ENCODE measurements around the gene PFKFB3.

PFKFB3 gene

GRCh38 chr10:6299234-6299633 lies 96.5 kb downstream of the PFKFB3 start:
- no peak for TF ChIP-seq CTCF (IDR thresholded peaks at IDR 0.05; ENCODE audit: low read length, missing control alignments)
- DNase-seq (ENCODE audit: low read depth), result no peak
- no peak overlapping the region for H3K4me3 ChIP-seq (replicated peaks; ENCODE audit: low read depth, low read length)

- no peak overlapping the region for H3K4me3 ChIP-seq (replicated peaks; ENCODE audit: low read depth, low read length)
- TF ChIP-seq CTCF (IDR thresholded peaks at IDR 0.05; ENCODE audit: low read length, missing control alignments), result no peak
- DNase-seq (ENCODE audit: low read depth), result no peak
Observed at GRCh38 chr10:6299743-6300105, 97.0 kb downstream of the PFKFB3 start.

- no peak for TF ChIP-seq CTCF (IDR thresholded peaks at IDR 0.05; ENCODE audit: low read length, missing control alignments)
- DNase-seq (ENCODE audit: low read depth), result peak; percentile 21
- no peak overlapping the region for H3K4me3 ChIP-seq (replicated peaks; ENCODE audit: low read depth, low read length)
Observed at GRCh38 chr10:6300106-6300783, 97.5 kb downstream of the PFKFB3 start.

- no peak for DNase-seq (ENCODE audit: low read depth)
- TF ChIP-seq CTCF (IDR thresholded peaks at IDR 0.05; ENCODE audit: low read length, missing control alignments), result no peak
- H3K4me3 ChIP-seq (replicated peaks; ENCODE audit: low read depth, low read length), result no peak overlapping the region
Observed at GRCh38 chr10:6300784-6301460, 98.2 kb downstream of the PFKFB3 start.

GRCh38 chr10:6301488-6302075 lies 98.8 kb downstream of the PFKFB3 start:
- TF ChIP-seq CTCF (IDR thresholded peaks at IDR 0.05; ENCODE audit: low read length, missing control alignments), result no peak
- DNase-seq (ENCODE audit: low read depth), result no peak
- no peak overlapping the region for H3K4me3 ChIP-seq (replicated peaks; ENCODE audit: low read depth, low read length)
